ENCODE results near the gene ATP10D.
"Not testable (repeated sequence)": the region's sequence is repeated elsewhere in the genome, so short reads cannot be mapped to it uniquely, and the experiment has no call there.

Gene ATP10D

DNA sequence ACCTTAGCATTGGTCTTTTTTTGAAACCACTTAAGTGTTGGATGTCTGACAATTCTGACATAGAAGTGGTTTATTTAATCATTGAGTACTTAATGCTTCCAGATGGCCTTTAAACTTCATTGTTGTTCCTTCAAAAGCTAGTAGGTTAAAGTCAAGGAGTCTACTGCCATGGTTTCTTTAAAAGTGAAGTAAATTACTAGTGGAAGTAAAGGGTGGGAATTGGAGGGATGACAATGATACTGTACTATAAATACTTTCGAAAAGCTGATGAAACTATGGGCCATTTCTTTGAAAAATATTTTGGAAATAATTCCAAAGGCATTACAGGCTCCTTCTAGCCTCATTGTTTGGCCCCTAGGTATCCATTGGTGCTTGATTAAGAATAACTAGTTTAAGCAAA is 51.9 kb downstream of the ATP10D start:
- Histone ChIP-seq H3K9ac (ENCODE audit: low read depth, low read length, poor library complexity) (no peak overlapping the region), H4K91ac (ENCODE audit: low read depth, low read length, poor library complexity) (no peak overlapping the region), H2AFZ (ENCODE audit: low read length) (no peak overlapping the region), H4K8ac (ENCODE audit: low read depth, low read length) (no peak overlapping the region), H3K9me3 (replicated peaks in 1 of 2; ENCODE audit: control insufficient read depth in 2 of 2, insufficient read depth in 1 of 2, low read depth in 1 of 2, low read length in 2 of 2) (no peaks in the 10 kb centered on the region), H2BK15ac (ENCODE audit: low read length) (no peak overlapping the region), H2AK5ac (ENCODE audit: low read depth, low read length) (no peak overlapping the region), H3K4me3 (ENCODE audit: low read length in 2 of 2) (no peak overlapping the region), H3K27ac (replicated peaks; ENCODE audit: low read length) (no peak overlapping the region), H3K4me1 (ENCODE audit: control insufficient read depth in 2 of 2, insufficient read depth in 1 of 2, low read depth in 1 of 2, low read length in 2 of 2) (peaks cover 0 to 2% of the 10 kb centered on the region in 2 donors), H2BK12ac (ENCODE audit: low read length) (no peak overlapping the region), H3K23ac (ENCODE audit: low read depth, low read length, poor library complexity) (no peak overlapping the region), H3K14ac (ENCODE audit: low read length) (no peak overlapping the region), H3K36me3 (replicated peaks in 1 of 2; ENCODE audit: control insufficient read depth in 2 of 2, insufficient read depth in 2 of 2, low read length in 2 of 2) (no peaks in the 10 kb centered on the region), H2BK120ac (ENCODE audit: low read depth, low read length) (no peak overlapping the region), H3K4ac (ENCODE audit: low read length) (no peak overlapping the region), H3K18ac (ENCODE audit: low read length) (no peak overlapping the region), H3K4me2 (ENCODE audit: insufficient read depth, low read length, poor library complexity, severe bottlenecking) (no peak overlapping the region), H3K79me1 (ENCODE audit: low read depth, low read length) (no peaks in the 10 kb centered on the region), H2BK5ac (ENCODE audit: low read length) (no peak overlapping the region), H3K27me3 (ENCODE audit: control insufficient read depth in 3 of 3, insufficient read depth in 3 of 3, low read depth in 1 of 3, low read length in 3 of 3) (no peaks in the 10 kb centered on the region)
- no peak for DNase-seq (ENCODE audit: low spot score)
- WGBS, 2 donors (ENCODE audit: extremely low coverage in 2 of 2, insufficient read length in 2 of 2, insufficient replicate concordance in 1 of 2) = no CpG with 5 or more reads among the region's 1 CpG

DNA sequence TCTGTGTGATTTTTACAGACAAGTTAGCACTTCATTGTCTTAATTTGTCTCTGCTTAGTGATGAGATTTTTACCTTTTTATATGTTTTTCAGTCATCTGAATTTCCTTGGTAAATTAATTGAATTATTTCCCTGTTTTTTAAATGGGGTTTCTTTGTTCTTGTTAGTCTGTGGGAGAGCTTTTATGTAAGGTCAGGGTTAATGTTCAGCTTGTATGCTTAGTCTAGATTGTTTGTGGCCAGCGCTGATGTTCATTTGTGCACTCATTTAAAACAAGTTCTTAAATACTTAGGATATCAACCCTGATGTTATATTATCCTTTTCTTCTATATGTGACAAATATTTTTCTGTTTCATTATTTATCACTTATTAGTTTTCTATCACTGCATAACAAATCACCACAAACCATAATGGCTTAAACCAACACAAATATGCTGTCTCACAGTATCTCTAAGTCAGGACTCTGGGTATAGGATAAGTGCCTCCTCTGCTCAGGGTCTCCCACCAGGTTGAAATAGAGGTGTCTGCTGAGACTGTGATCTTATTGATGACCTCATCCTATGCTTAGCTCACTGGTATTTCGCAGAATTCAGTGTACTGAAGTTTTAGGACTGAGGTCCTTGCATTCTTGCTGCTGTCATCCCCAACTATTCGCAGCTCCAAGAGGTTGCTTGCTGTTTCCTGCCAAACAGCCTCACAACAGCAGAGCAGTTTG is 53.2 kb downstream of the ATP10D start:
- H3K4me1 ChIP-seq (ENCODE audit: control insufficient read depth in 2 of 2, insufficient read depth in 1 of 2, low read depth in 1 of 2, low read length in 2 of 2) = no peaks in the 10 kb centered on the region
- DNase-seq (ENCODE audit: low spot score) = no peak
- H2AFZ ChIP-seq (ENCODE audit: low read length) = no peak overlapping the region
- no peak overlapping the region for H4K8ac ChIP-seq (ENCODE audit: low read depth, low read length)
- H3K79me1 ChIP-seq (ENCODE audit: low read depth, low read length) = no peaks in the 10 kb centered on the region
- H3K9me3 ChIP-seq (replicated peaks in 1 of 2; ENCODE audit: control insufficient read depth in 2 of 2, insufficient read depth in 1 of 2, low read depth in 1 of 2, low read length in 2 of 2) = no peaks in the 10 kb centered on the region
- no peaks in the 10 kb centered on the region for H3K36me3 ChIP-seq (replicated peaks in 1 of 2; ENCODE audit: control insufficient read depth in 2 of 2, insufficient read depth in 2 of 2, low read length in 2 of 2)
- H3K18ac ChIP-seq (ENCODE audit: low read length) = no peak overlapping the region
- H2BK120ac ChIP-seq (ENCODE audit: low read depth, low read length) = no peak overlapping the region
- no peak overlapping the region for H3K4ac ChIP-seq (ENCODE audit: low read length)
- no peak overlapping the region for H2BK5ac ChIP-seq (ENCODE audit: low read length)
- no peak overlapping the region for H3K27ac ChIP-seq (replicated peaks; ENCODE audit: low read length)
- no CpG with 5 or more reads among the region's 3 CpGs for WGBS, 2 donors (ENCODE audit: extremely low coverage in 2 of 2, insufficient read length in 2 of 2, insufficient replicate concordance in 1 of 2)
- H4K91ac ChIP-seq (ENCODE audit: low read depth, low read length, poor library complexity) = no peak overlapping the region
- no peak overlapping the region for H2AK5ac ChIP-seq (ENCODE audit: low read depth, low read length)
- H3K4me3 ChIP-seq (ENCODE audit: low read length in 2 of 2) = no peak overlapping the region
- no peak overlapping the region for H3K23ac ChIP-seq (ENCODE audit: low read depth, low read length, poor library complexity)
- H2BK12ac ChIP-seq (ENCODE audit: low read length) = no peak overlapping the region
- H3K14ac ChIP-seq (ENCODE audit: low read length) = no peak overlapping the region
- H3K9ac ChIP-seq (ENCODE audit: low read depth, low read length, poor library complexity) = no peak overlapping the region
- H3K27me3 ChIP-seq (ENCODE audit: control insufficient read depth in 3 of 3, insufficient read depth in 3 of 3, low read depth in 1 of 3, low read length in 3 of 3) = no peaks in the 10 kb centered on the region
- no peak overlapping the region for H3K4me2 ChIP-seq (ENCODE audit: insufficient read depth, low read length, poor library complexity, severe bottlenecking)
- no peak overlapping the region for H2BK15ac ChIP-seq (ENCODE audit: low read length)

DNA sequence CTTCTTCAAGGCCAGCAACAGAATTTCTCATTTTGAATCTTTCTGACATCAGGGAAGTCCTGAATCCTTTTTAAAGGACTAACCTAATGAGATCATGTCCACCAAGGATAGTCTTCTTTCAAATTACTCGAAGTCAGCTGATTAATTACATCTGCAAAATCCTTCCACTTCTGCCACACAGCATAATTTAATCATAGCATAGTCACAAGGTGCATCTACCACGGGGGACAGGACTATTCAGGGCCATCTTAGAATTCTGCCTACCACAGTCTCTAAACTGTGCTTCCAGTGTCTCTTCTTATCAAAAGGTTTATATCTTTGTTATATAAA is 53.7 kb downstream of the ATP10D start:
- Histone ChIP-seq H3K79me1 (ENCODE audit: low read depth, low read length) (no peaks in the 10 kb centered on the region), H2BK120ac (ENCODE audit: low read depth, low read length) (no peak overlapping the region), H3K4me3 (ENCODE audit: low read length in 2 of 2) (no peak overlapping the region), H4K91ac (ENCODE audit: low read depth, low read length, poor library complexity) (no peak overlapping the region), H3K18ac (ENCODE audit: low read length) (no peak overlapping the region), H2BK15ac (ENCODE audit: low read length) (no peak overlapping the region), H4K8ac (ENCODE audit: low read depth, low read length) (no peak overlapping the region), H3K4me1 (ENCODE audit: control insufficient read depth in 2 of 2, insufficient read depth in 1 of 2, low read depth in 1 of 2, low read length in 2 of 2) (no peaks in the 10 kb centered on the region), H3K9me3 (replicated peaks in 1 of 2; ENCODE audit: control insufficient read depth in 2 of 2, insufficient read depth in 1 of 2, low read depth in 1 of 2, low read length in 2 of 2) (no peaks in the 10 kb centered on the region), H3K36me3 (replicated peaks in 1 of 2; ENCODE audit: control insufficient read depth in 2 of 2, insufficient read depth in 2 of 2, low read length in 2 of 2) (no peaks in the 10 kb centered on the region), H2AK5ac (ENCODE audit: low read depth, low read length) (no peak overlapping the region), H3K27me3 (ENCODE audit: control insufficient read depth in 3 of 3, insufficient read depth in 3 of 3, low read depth in 1 of 3, low read length in 3 of 3) (no peaks in the 10 kb centered on the region), H2BK12ac (ENCODE audit: low read length) (no peak overlapping the region), H3K27ac (replicated peaks; ENCODE audit: low read length) (no peak overlapping the region), H3K4ac (ENCODE audit: low read length) (no peak overlapping the region), H3K9ac (ENCODE audit: low read depth, low read length, poor library complexity) (no peak overlapping the region), H2BK5ac (ENCODE audit: low read length) (no peak overlapping the region), H2AFZ (ENCODE audit: low read length) (no peak overlapping the region), H3K23ac (ENCODE audit: low read depth, low read length, poor library complexity) (no peak overlapping the region), H3K14ac (ENCODE audit: low read length) (no peak overlapping the region), H3K4me2 (ENCODE audit: insufficient read depth, low read length, poor library complexity, severe bottlenecking) (no peak overlapping the region)
- no CpG with 5 or more reads among the region's 2 CpGs for WGBS, 2 donors (ENCODE audit: extremely low coverage in 2 of 2, insufficient read length in 2 of 2, insufficient replicate concordance in 1 of 2)
- DNase-seq (ENCODE audit: low spot score) = no peak

DNA sequence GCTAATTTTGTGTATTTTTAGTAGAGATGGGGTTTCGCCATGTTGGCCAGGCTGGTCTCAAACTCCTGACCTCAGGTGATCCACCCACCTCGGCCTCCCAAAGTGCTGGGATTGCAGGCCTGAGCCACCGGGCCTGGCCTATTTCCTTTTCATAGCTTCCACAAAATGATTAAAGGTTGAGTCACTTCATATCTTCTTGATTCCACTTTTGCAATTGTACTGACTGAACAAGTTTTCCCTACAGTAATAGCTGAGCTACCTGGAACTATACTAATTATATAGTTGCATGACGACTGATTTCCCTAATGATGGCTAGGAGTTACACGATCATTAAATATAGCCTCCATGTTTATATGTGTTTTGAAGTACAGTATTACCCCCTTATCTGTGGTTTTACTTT is 57.6 kb downstream of the ATP10D start:
- not testable (repeated sequence) for H2BK5ac ChIP-seq (ENCODE audit: low read length); H4K91ac ChIP-seq (ENCODE audit: low read depth, low read length, poor library complexity); H4K8ac ChIP-seq (ENCODE audit: low read depth, low read length); H3K23ac ChIP-seq (ENCODE audit: low read depth, low read length, poor library complexity); H3K4me1 ChIP-seq (ENCODE audit: control insufficient read depth in 2 of 2, insufficient read depth in 1 of 2, low read depth in 1 of 2, low read length in 2 of 2); H3K4ac ChIP-seq (ENCODE audit: low read length); H2AK5ac ChIP-seq (ENCODE audit: low read depth, low read length); H3K9ac ChIP-seq (ENCODE audit: low read depth, low read length, poor library complexity); H2BK120ac ChIP-seq (ENCODE audit: low read depth, low read length); H3K27me3 ChIP-seq (ENCODE audit: control insufficient read depth in 3 of 3, insufficient read depth in 3 of 3, low read depth in 1 of 3, low read length in 3 of 3); H3K36me3 ChIP-seq (replicated peaks in 1 of 2; ENCODE audit: control insufficient read depth in 2 of 2, insufficient read depth in 2 of 2, low read length in 2 of 2); H3K27ac ChIP-seq (replicated peaks; ENCODE audit: low read length); H3K14ac ChIP-seq (ENCODE audit: low read length); H3K9me3 ChIP-seq (replicated peaks in 1 of 2; ENCODE audit: control insufficient read depth in 2 of 2, insufficient read depth in 1 of 2, low read depth in 1 of 2, low read length in 2 of 2); H3K4me3 ChIP-seq (ENCODE audit: low read length in 2 of 2); H3K4me2 ChIP-seq (ENCODE audit: insufficient read depth, low read length, poor library complexity, severe bottlenecking); H3K79me1 ChIP-seq (ENCODE audit: low read depth, low read length); H2BK15ac ChIP-seq (ENCODE audit: low read length); H2BK12ac ChIP-seq (ENCODE audit: low read length); H3K18ac ChIP-seq (ENCODE audit: low read length); H2AFZ ChIP-seq (ENCODE audit: low read length); DNase-seq (ENCODE audit: low spot score)
- WGBS, 2 donors (ENCODE audit: extremely low coverage in 2 of 2, insufficient read length in 2 of 2, insufficient replicate concordance in 1 of 2) = no CpG with 5 or more reads among the region's 5 CpGs

All from neuronal stem cell (in vitro differentiated cells).